ENCODE results near the gene KIF26B. TPM values are rescaled to one million over a fixed set of nuclear protein-coding genes. Genes with fewer than 3 reads are reported as not detected.

The KIF26B gene
- total and polyA plus RNA-seq, 2 of the 4 experiments (the other 2 are of a cell fraction): 0.53 to 0.54 TPM

- Histone ChIP-seq H3K14ac (replicated peaks; ENCODE audit: low read depth, low read length) (no peak overlapping the region), H2BK15ac (ENCODE audit: low read depth, low read length) (no peak overlapping the region), H2AK9ac (replicated peaks; ENCODE audit: low read depth, low read length, poor library complexity) (no peak overlapping the region), H3K4me1 (ENCODE audit: control insufficient read depth, insufficient read depth, low read length) (no peaks in the 10 kb centered on the region), H3K36me3 (ENCODE audit: control insufficient read depth, insufficient read depth, low read length) (no peaks in the 10 kb centered on the region), H3K4me2 (ENCODE audit: low read depth, low read length) (no peak overlapping the region), H3K18ac (ENCODE audit: low read depth, low read length) (no peak overlapping the region), H4K5ac (ENCODE audit: low read depth, low read length) (no peak overlapping the region), H3K56ac (ENCODE audit: extremely low read depth, insufficient read depth, low read length) (no peak overlapping the region), H2BK120ac (ENCODE audit: low read depth, low read length) (no peak overlapping the region), H3K27ac (ENCODE audit: insufficient read depth, low read length) (no peak overlapping the region), H2BK5ac (ENCODE audit: low read depth, low read length, poor library complexity, severe bottlenecking) (no peak overlapping the region), H4K8ac (ENCODE audit: low read depth in 2 of 2, low read length in 2 of 2) (no peak overlapping the region), H2AFZ (replicated peaks; ENCODE audit: low read length, poor library complexity) (no peak overlapping the region), H2BK20ac (ENCODE audit: low read depth, low read length) (no peak overlapping the region), H3K23ac (ENCODE audit: low read depth, low read length) (no peak overlapping the region), H3K4ac (ENCODE audit: low read depth, low read length) (no peak overlapping the region), H3K9me1 (ENCODE audit: insufficient read depth, low read length) (no peaks in the 10 kb centered on the region), H4K20me1 (ENCODE audit: insufficient read depth, low read length) (no peaks in the 10 kb centered on the region), H3K4me3 (ENCODE audit: insufficient read depth, low read depth, low read length) (no peak overlapping the region), H4K91ac (ENCODE audit: insufficient read depth, low read depth, low read length) (no peak overlapping the region), H3K9ac (ENCODE audit: low read depth, low read length) (no peak overlapping the region), H3K27me3 (ENCODE audit: control insufficient read depth, insufficient read depth, low read length) (no peaks in the 10 kb centered on the region), H2AK5ac (ENCODE audit: low read depth, low read length) (no peak overlapping the region), H3K9me3 (ENCODE audit: control insufficient read depth, insufficient read depth, low read length) (peaks cover 3% of the 10 kb centered on the region; the same call in 1 of the 2 replicates), H3K79me1 (ENCODE audit: low read depth in 1 of 2, low read length in 2 of 2) (no peaks in the 10 kb centered on the region)
- CTCF ChIA-PET: no interaction called here
- ATAC-seq (ENCODE audit: low read depth) (no peak), DNase-seq (no peak)
- dilution Hi-C loops (cut with HindIII; ENCODE audit: low sequenced_read_pairs, unreplicated experiment) (no loop called here), in situ Hi-C loops (cut with MboI; ENCODE audit: low sequenced_read_pairs) (no loop called here), intact Hi-C loops (cut with micrococcal nuclease) (no loop called here)
- POLR2A ChIA-PET (ENCODE audit: unreplicated experiment): interaction anchor here (0.7 kb wide), 1 partner anchor 11 kb away, joined by 5 read pairs; no protein-coding TSS in a partner anchor
- no peak for TF ChIP-seq MAZ (IDR thresholded peaks at IDR 0.05; ENCODE audit: borderline replicate concordance, low read depth, low read length)
- no peak for TF ChIP-seq FOS (IDR thresholded peaks at IDR 0.05; ENCODE audit: low read depth, low read length)
- TF ChIP-seq MAFK (IDR thresholded peaks at IDR 0.05; ENCODE audit: low read depth, low read length): no peak
- no peak for TF ChIP-seq CEBPB (IDR thresholded peaks at IDR 0.05; ENCODE audit: low read depth, low read length)
- no peak for TF ChIP-seq NFE2L2 (IDR thresholded peaks at IDR 0.05; ENCODE audit: low read depth, low read length)
- TF ChIP-seq MXI1 (IDR thresholded peaks at IDR 0.05; ENCODE audit: borderline replicate concordance, low read depth, low read length): no peak
- WGBS, 2 experiments (ENCODE audit: extremely low coverage in 2 of 2, insufficient read length in 1 of 2): no CpG with 5 or more reads among the region's 4 CpGs
- BruUV-seq (replicated peaks): no TSS peak
Measured at GRCh38 chr1:245279346-245279745, 124.6 kb downstream of the KIF26B start.

Data from IMR-90 (cell line).